HepG2 (cell line): ENCODE data around the gene CEACAM3. TPM values are rescaled to one million over a fixed set of nuclear protein-coding genes. Genes with fewer than 3 reads are reported as not detected.

Source experiments
- ATAC-seq: fragments of 200-7000 bp; cut with Tn5 transposase; 3 replicates; pipeline ENCODE4 v1.9.1; 2020; ENCODE audit warnings: mild to moderate bottlenecking, moderate library complexity
- BruUV-seq: library from RNA; stranded (reverse); fragments of 400-500 nt; replicated peaks from 2 replicates; lab custom pipeline; 2021; lab: Mats Ljungman, UMichigan
- CTCF ChIA-PET: fragments of 300-600 bp; formaldehyde crosslinking; extraction: SDS; loops from one replicate; lab custom pipeline; 2021; ENCODE audit warnings: low total read pairs, inconsistent platforms, low intra/inter-chr PET ratio; lab: Yijun Ruan, JAX
- POLR2A ChIA-PET: fragments of 350-600 bp; sonication (Branson Sonifier 250); formaldehyde crosslinking; loops from one replicate; lab custom pipeline; 2020; ENCODE audit warnings: antibody characterized with exemption, inconsistent platforms; lab: Yijun Ruan, JAX
- DNase-seq: peaks from one replicate; pipeline ENCODE4 v3.0.0-alpha.2; 2015; ENCODE audit warnings: low spot score
- FAIRE-seq: peaks from 3 replicates; lab custom pipeline; 2011; peaks lifted over from hg19 to GRCh38; lab: Jason Lieb, UNC
- H2AFZ ChIP-seq: one replicate; pipeline ENCODE4 v1.6.1; 2011; ENCODE audit warnings: low read length, inconsistent platforms
- H3K27ac ChIP-seq: fragments of 300-600 bp; 3 replicates; pipeline ENCODE4 v1.8.0; 2011; ENCODE audit warnings: mixed run types, mild to moderate bottlenecking, mixed read lengths, low read length, inconsistent platforms; ENCODE audit not compliant: insufficient read depth; ENCODE audit errors: extremely low read length
- H3K27me3 ChIP-seq, 2 experiments: fragments of 200-600 bp in 1 of 2; 2 replicates in 1 of 2; 3 replicates in 1 of 2; pipeline versions ENCODE4 v1.6.0 to v1.8.0; 2011; ENCODE audit warnings: low read length in 2 of 2, mild to moderate bottlenecking in 2 of 2, moderate library complexity in 2 of 2, inconsistent platforms in 1 of 2; ENCODE audit not compliant: insufficient read depth in 2 of 2, control insufficient read depth in 1 of 2
- H3K36me3 ChIP-seq, 2 experiments: fragments of 200-600 bp in 1 of 2; replicated peaks in 1 of 2; 2 replicates in 1 of 2; 3 replicates in 1 of 2; pipeline versions ENCODE4 v1.5.1 to v1.8.0; 2011; ENCODE audit warnings: low read length in 2 of 2, inconsistent platforms in 1 of 2; ENCODE audit not compliant: insufficient read depth in 2 of 2, control insufficient read depth in 1 of 2
- H3K4me1 ChIP-seq: 2 replicates; pipeline ENCODE4 v1.5.1; 2012; ENCODE audit warnings: low read length, inconsistent platforms; ENCODE audit not compliant: insufficient read depth
- H3K4me2 ChIP-seq: 2 replicates; pipeline ENCODE4 v1.6.0; 2011; ENCODE audit warnings: low read depth, low read length, inconsistent platforms
- H3K4me3 ChIP-seq, 3 experiments: fragments of 200-600 bp in 1 of 3; sonication (generic), shearing (Covaris generic) in 1 of 3; replicated peaks in 1 of 3; 2 replicates each; pipeline ENCODE4 v1.5.1; 2011 to 2016; ENCODE audit warnings: low read length in 3 of 3, inconsistent platforms in 2 of 3, low read depth in 2 of 3, mild to moderate bottlenecking in 2 of 3, control low read depth in 1 of 3, mixed read lengths in 1 of 3; ENCODE audit not compliant: insufficient read depth in 1 of 3
- H3K79me2 ChIP-seq: one replicate; pipeline ENCODE4 v1.6.1; 2011; ENCODE audit warnings: low read length, inconsistent platforms; ENCODE audit not compliant: insufficient read depth
- H3K9ac ChIP-seq: 2 replicates; pipeline ENCODE4 v1.6.0; 2011; ENCODE audit warnings: mild to moderate bottlenecking, low read depth, low read length, inconsistent platforms; ENCODE audit not compliant: insufficient read depth
- H3K9me3 ChIP-seq: 2 replicates; pipeline ENCODE4 v1.5.1; 2012; ENCODE audit warnings: mild to moderate bottlenecking, low read length
- H4K20me1 ChIP-seq: 2 replicates; pipeline ENCODE4 v1.6.0; 2011; ENCODE audit warnings: inconsistent platforms, mild to moderate bottlenecking, low read length, moderate library complexity; ENCODE audit not compliant: insufficient read depth
- BCLAF1 ChIP-seq: fragments of 450-650 bp; IDR thresholded peaks from 2 replicates; pipeline ENCODE4 v1.6.1; 2017; ENCODE audit warnings: mild to moderate bottlenecking
- CSRNP2 ChIP-seq: sonication (generic); formaldehyde crosslinking; conservative IDR thresholded peaks from 2 replicates; pipeline ENCODE4 v1.8.0; 2022; ENCODE audit warnings: low read depth, missing genetic modification reagents
- HMGXB3 ChIP-seq: sonication (generic); formaldehyde crosslinking; IDR thresholded peaks from 2 replicates; pipeline ENCODE4 v1.4.0; 2020; ENCODE audit warnings: missing genetic modification reagents, borderline replicate concordance
- JDP2 ChIP-seq: sonication (generic); formaldehyde crosslinking; IDR thresholded peaks from 2 replicates; pipeline ENCODE4 v1.8.1; 2022; ENCODE audit warnings: missing genetic modification reagents, borderline replicate concordance
- KLF15 ChIP-seq: sonication (generic); formaldehyde crosslinking; IDR thresholded peaks from 2 replicates; pipeline ENCODE4 v1.8.1; 2023; ENCODE audit warnings: borderline replicate concordance, mild to moderate bottlenecking, inconsistent platforms, missing genetic modification reagents, mixed read lengths
- ZNF225 ChIP-seq: sonication (generic); formaldehyde crosslinking; IDR thresholded peaks from 2 replicates; pipeline ENCODE4 v1.4.0; 2020; ENCODE audit warnings: mild to moderate bottlenecking, missing genetic modification reagents
- ZNF33B ChIP-seq: sonication (generic); formaldehyde crosslinking; IDR thresholded peaks from 2 replicates; pipeline ENCODE4 v1.5.1; 2020; ENCODE audit warnings: mild to moderate bottlenecking, missing genetic modification reagents
- ZNF629 ChIP-seq: sonication (generic); formaldehyde crosslinking; conservative IDR thresholded peaks from 2 replicates; pipeline ENCODE4 v1.5.0; 2020; ENCODE audit warnings: missing genetic modification reagents
- WGBS: methylation state at CpG from one replicate; pipeline ENCODE4 v1.1.6; 2017; ENCODE audit warnings: low lambda C conversion rate; 5-methylcytosine and 5-hydroxymethylcytosine counted together
- in situ Hi-C: cut with HindIII; loops from 2 replicates; pipeline ENCODE4 v1.10.0; 2017; ENCODE audit warnings: low pct_unique_long_range_greater_than_20kb; ENCODE audit not compliant: extremely low pct_ligation_motif_present
- intact Hi-C: fragments of 100-400 bp; cut with micrococcal nuclease; formaldehyde crosslinking; loops from one replicate; pipeline ENCODE4 v1.10.0; 2022; ENCODE audit not compliant: unreplicated experiment
- polyA plus RNA-seq, 8 experiments: library from polyadenylated mRNA; depleted of rRNA in 3 of 8; stranded (reverse) in 7 of 8; unstranded in 1 of 8; fragments of >200 nt; fragmentation: Illumina TruSeq in 4 of 8; extraction: Trizol in 4 of 8; gene quantifications; 2 replicates each; pipeline versions ENCODE4 v1.2.1 to v1.2.3, GENCODE V29; 2011 to 2016; ENCODE audit warnings: low read depth in 4 of 8, missing spikeins in 1 of 8, mixed read lengths in 1 of 8; ENCODE audit not compliant: insufficient read depth in 1 of 8
- total RNA-seq, 5 experiments: library from RNA; depleted of rRNA; stranded (reverse); fragments of >200 nt; fragmentation: Illumina TruSeq; extraction: Trizol; gene quantifications; 2 replicates each; pipeline ENCODE4 v1.2.3, GENCODE V29; 2016; ENCODE audit warnings: low read depth in 1 of 5

The CEACAM3 gene
- total and polyA plus RNA-seq, 2 of the 13 experiments (the other 11 are each of a cell fraction or from before 2014, with no cell fraction given) = not detected

- no peak for DNase-seq
- Histone ChIP-seq H3K9ac (no peak overlapping the region), H3K9me3 (no peaks in the 10 kb centered on the region), H3K36me3 (no peaks in the 10 kb centered on the region), H2AFZ (no peak overlapping the region), H3K4me3 (no peak overlapping the region), H3K4me1 (peaks cover 10% of the 10 kb centered on the region), H4K20me1 (no peaks in the 10 kb centered on the region), H3K27me3 (peaks cover 0 to 30% of the 10 kb centered on the region in 2 experiments; a peak in 2 of 5 replicates), H3K27ac (no peak overlapping the region), H3K79me2 (no peaks in the 10 kb centered on the region), H3K4me2 (no peak overlapping the region)
- CTCF ChIA-PET = no interaction called here
- POLR2A ChIA-PET = no interaction called here
- WGBS = 2% methylated on average over 4 of the region's 4 CpGs
- no peak for TF ChIP-seq ZNF33B
- no peak for TF ChIP-seq CSRNP2 (CRISPR knock-in tag)
- no peak for TF ChIP-seq BCLAF1
- TF ChIP-seq KLF15 (CRISPR knock-in tag) = no peak
- no peak for TF ChIP-seq JDP2 (CRISPR knock-in tag)
- no peak for TF ChIP-seq ZNF629 (CRISPR knock-in tag)
- TF ChIP-seq ZNF225 (CRISPR knock-in tag) = no peak
- no peak for TF ChIP-seq HMGXB3 (CRISPR knock-in tag)
- no TSS peak for BruUV-seq
- intact Hi-C loops (no loop called here), in situ Hi-C loops (no loop called here)
- no peak for FAIRE-seq
- no peak for ATAC-seq
Observed at GRCh38 chr19:41801031-41801430, 4.6 kb downstream of the CEACAM3 start.
